ENCODE results near the gene BANF2.

Gene BANF2

DNA sequence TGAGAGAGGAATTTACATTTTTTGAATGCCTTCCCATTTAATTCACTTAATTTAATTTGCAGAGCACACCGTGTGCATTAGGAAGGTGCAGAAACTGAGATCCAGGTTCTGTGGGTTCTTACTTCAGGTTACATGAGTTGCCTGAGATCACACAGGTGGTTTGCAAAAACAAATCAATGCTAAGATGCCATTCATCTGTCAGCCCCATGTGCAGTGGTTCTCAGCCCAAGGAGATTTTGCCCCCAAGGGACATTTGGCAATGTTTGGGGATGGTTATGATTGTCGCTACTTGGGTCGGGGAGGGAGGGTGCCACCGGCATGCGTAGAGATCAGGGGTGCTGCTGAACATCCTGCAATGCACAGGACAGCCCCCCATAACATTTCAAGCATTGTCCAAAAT is 34.6 kb downstream of the BANF2 start:
- DNase-seq (ENCODE audit: low read depth in 2 of 2) = no peak

DNA sequence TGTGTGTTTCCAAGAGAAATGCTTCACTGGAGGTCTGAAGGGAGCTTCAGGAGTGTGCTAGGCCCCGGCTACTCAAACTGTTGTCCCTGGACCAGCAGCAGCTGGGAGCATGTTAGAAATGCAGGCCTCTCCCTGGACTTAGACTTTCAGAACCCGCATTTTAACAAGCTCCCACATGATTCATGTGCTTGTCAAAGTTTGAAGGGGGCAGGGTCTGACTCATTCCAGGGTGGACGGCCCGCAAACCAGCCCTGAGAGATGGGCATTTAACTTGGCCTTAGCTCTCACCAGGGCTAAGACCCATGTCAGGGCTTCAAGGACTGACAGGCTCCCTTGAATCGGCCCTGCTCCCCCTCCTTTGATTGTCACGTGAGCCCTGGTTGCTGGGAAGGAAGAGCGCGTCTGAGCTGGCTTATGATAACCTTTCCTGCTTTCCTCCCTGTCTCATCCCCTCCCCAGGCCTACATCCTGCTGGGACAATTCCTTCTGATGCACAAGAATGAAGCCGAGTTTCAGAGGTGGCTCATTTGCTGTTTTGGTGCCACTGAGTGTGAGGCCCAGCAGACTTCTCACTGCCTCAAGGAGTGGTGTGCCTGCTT is 35.5 kb downstream of the BANF2 start:
- no peak for DNase-seq (ENCODE audit: low read depth in 2 of 2)

DNA sequence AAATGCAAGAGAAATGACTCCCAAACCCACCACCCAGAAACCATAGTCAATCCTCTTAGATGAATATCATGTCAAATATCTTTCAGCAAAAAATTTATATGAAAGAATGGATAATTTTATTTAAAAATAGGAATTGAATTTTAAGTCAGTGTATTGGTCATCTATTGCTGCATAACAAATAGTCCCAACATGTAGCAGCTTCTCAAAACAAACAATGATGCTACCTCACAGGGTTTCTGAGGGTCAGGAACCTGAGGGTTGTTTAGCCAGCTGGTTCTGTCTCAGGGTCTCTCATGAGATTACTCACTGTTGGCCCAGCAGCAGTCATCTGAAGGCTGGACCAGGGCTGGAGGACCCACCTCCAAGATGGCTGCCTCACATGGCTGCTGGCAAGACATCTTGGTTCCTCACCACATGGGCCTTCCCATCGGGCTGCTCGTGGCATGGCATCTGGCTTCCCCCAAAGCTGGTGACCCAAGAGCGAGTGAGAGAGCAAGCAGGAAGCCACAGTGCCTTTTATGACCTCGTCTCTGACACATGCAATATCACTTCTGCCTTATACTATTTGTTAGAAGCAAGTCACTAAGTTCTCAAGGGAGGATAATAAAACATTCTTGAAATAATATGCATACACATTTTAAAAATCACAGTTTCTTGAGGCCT is 36.3 kb downstream of the BANF2 start:
- DNase-seq (ENCODE audit: low read depth in 2 of 2) = no peak

DNA sequence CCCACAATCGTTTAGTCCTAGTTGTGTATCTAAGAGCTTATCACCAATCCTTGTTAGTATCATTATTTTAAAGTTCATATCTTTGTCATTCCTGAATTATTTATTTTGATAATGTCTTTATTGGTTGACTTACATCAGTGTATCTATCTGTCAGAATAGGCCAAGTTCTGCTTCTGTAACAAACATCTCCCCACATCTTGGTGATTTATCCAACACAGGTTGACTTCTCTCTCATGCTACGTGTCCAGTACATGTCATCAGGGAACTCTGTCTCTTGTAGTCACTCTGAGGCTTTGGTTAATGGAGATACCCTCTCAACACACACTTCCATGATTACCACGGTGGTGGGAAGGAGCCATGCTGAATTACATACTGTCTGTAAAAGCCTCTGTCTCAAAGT is 38.4 kb downstream of the BANF2 start:
- no peak for DNase-seq (ENCODE audit: low read depth in 2 of 2)

DNA sequence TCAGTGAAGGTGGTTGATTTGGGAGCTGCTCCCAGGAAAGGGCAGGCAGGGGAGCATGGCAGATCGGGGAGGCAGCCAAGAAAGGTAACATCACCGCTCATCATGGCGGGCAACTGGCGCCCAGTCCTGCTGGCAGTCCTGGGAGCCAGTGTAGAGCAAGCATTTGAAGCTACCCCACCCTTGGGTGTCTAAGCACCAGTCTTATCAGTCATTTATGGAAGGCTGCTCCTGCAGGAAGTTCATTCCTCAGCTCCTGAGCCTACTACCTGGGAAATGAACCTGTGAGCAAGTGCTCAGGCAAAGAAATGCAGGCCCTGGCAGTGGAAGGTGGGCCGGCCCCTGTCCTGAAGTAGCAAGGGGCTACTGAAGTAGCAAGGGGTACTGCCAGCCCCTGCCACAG is 41.5 kb downstream of the BANF2 start:
- no peak for DNase-seq (ENCODE audit: low read depth in 2 of 2)

DNA sequence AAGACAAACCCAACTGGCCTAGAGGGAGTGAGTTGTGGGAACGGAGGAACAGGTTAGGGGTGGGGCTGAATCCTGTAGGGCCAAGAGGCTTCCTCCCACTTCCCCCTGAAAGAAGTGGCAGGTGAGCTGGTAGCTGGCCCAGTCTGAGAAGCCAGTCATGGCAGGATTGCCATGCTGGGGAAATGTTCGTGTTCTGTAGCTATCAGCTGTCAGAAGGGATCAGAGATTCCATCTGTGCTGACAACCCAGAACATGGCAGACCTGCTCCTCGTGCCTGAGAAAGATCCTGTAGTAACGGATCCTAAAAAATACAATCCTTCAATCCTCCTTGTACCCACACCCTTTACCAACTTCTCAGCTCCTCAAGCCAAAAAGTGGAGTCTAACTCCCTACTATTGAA is 43.0 kb downstream of the BANF2 start:
- no peak for DNase-seq (ENCODE audit: low read depth in 2 of 2)

DNA sequence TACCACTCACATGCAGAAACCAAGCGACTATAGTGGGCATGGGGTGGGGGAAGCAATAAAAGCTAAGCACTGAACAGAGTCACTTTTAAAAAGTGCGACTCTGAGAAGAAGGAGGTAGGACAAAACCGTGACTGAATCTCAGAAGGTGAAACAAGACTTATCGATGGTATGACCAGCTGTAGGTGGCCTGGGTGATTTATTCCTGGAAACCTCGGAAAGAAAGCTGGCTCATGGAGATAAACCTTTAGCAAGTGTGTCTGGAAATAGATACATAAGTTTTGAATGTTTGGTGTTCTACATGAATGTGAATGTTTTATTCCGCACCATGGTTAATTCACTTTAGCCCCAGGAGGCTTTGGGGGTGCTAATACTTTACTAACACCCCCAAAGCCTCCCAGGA is 43.9 kb downstream of the BANF2 start:
- DNase-seq (ENCODE audit: low read depth in 2 of 2) = no peak

DNA sequence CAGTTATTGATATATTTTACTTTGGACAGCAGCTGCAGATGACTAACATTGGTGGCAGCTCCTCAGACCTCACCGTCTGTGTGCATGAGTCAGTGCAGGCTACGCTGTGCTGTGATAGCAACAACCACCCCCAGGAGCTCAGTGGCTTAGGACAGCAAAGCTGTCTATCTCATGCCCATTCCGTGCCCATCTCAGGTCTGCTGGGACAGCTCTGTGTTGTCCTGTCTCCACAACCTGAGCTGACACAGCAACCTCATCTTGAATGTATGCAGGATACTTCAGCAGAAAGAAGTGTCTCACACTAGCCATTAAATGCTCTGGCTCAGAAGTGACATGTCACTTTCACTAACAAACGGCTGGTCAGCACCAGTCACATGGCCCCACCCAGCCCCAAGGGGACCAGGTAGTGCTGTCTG is 47.7 kb downstream of the BANF2 start:
- DNase-seq (ENCODE audit: low read depth in 2 of 2) = no peak

DNA sequence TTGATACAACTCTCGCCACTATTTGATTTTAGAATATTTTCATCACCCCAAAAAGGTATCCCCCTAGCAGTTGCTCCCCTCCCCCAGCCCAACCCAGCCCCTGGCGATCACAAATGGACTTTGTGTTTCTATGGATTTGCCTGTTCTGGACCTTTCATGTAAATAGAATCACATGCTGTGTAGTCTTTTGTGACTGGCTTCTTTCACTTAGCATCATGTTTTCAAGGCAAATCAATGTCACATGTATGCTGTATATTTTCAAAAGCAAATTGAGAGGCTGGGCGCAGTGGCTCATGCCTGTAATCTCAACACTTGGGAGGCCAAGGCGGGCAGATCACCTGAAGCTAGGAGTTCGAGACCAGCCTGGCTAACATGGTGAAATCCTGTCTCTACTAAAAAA is 48.5 kb downstream of the BANF2 start:
- DNase-seq (ENCODE audit: low read depth in 2 of 2) = no peak

DNA sequence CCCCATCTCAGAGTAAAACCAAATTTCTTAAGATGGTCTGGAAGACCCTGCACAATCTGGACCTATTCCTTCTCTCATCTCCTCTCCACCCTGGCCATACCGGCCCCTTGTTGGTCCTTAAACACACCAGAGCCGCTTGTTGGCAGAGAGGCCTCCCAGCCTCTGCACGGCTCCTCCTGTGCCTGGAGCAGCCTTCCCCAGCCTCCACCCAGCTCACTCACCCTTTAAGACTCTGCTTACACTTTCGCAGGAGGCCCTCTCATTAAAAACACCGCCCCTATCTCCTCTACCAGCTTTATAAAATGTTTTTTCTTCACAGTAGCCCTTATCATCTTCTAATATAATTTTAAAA is 49.8 kb downstream of the BANF2 start:
- DNase-seq (ENCODE audit: low read depth in 2 of 2) = no peak

DNA sequence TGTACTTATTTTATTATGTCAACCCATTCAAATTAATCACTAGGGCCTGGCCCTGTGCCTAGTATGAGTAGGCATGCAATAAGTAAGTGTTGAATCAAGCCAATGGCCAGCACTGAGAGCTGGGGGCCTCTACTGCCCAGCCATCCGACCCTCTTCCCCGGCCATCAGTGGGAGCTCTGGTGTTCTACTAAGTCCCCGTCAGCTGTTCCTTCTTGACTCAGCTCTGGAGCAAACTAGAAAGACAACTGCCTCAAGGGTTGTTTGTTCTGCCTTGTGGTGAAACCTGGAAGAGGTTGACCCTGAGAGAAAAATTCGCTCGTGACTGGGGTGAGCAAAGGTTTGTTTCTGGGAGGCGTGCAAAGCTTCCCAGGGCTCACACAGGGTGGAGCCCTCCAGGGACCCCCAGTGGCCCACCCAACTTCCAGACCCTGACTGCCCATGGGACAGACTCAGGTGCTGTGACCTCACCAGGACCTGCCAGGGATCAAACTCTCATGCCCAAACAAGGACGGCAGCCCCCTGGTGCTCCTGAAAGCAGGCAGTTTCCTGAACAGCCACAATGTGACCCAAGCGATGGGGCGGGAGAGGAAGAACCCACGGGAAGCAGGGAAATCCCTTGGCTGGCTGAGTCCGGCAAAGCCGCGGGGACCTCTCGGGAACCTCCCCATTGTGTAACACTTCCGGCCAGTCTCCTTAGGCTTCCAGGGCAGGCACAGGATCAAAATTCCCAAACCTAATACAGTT is 50.4 kb downstream of the BANF2 start:
- DNase-seq (ENCODE audit: low read depth in 2 of 2) = no peak

DNA sequence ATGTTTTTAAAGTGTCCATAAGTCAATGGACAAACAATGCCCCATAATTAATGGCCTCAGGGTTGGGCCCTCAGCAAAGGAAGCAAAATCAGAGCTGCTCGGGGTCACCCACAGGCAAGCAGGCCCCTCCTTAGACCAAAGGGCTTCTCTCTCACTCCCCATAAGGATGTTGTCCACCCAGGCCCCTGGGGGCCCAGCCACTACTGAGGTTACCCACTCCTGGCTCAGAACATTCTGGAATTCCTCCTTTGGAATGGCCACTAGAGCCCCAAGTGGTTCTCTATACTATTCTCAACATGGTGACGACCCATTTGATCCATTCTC is 50.9 kb downstream of the BANF2 start:
- DNase-seq (ENCODE audit: low read depth in 2 of 2) = no peak

DNA sequence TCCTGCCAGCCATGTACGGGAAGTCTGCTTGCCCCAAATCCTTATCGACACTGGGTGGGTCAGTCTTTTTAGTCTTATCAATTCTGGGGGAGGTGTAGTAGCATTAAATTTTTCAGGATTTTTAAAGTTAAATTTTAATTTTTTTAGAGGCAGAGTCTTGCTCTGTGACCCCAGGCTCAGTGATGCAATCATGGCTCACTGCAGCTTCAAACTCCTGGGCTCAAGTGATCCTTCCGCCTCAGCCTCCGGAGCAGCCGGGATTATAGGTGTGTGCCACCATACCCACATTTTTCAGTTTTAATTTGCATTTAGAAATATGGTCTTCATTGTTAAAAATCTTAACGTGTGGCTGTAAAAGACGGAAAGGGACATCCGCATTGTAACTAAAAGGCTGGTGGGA is 51.9 kb downstream of the BANF2 start:
- DNase-seq (ENCODE audit: low read depth in 2 of 2) = no peak

DNA sequence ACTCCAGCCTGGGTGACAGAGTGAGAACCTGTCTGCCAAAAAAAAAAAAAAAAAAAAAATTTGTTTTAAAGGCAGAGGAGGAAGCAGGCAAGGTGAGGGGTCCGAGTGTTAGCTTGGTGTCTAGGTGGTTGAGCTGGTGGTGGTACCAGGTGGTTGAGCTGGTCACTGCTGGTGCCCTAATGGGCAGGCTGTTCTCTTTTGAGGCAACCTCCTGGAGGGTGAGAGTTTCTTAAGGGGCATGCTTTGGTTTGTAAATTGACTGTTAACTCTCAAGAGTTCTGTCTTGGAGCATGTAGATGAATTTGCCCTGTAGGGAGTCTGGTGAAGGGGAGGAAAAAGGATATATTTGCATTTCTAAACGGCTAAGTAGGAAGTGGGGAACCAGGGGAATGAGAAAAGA is 52.7 kb downstream of the BANF2 start:
- no peak for DNase-seq (ENCODE audit: low read depth in 2 of 2)

DNA sequence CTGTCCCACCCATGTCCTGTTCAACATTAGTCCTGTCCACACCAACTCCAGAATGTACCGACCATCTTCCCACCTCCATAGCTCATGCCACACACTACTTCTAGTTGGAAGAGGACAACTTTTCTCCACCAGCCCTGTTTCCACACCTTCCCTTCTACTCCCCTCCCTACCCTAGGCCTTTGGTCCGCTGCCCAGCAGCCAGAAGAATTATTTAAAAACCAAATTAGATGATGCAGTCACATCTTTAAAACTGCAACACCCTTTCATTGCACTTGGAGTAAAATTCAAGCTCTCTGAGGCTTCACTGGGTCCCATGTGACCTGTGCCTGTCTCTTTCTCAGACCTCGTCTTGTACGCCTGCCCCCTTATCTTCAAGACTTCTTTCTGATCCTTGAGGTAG is 53.8 kb downstream of the BANF2 start:
- no peak for DNase-seq (ENCODE audit: low read depth in 2 of 2)

DNA sequence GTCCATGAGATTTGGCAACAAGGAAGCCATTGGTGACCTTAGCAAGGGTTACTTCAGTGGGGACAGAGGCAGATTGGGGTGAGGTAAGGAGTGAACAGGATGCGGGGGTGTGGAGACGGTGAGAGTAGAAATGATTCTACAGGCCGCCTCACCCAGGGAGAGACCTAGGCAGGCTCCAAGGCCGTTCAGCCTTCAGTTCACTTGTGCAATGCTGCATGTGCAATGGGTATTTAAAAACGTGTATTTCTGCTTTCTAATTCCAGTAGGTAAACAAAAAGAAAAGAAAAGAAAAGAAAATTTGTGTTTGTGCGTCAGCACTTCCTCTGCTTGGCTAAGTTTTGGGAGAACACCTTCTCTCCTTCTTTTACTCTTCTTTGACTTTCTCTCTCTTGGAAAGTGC is 56.8 kb downstream of the BANF2 start:
- no peak for DNase-seq (ENCODE audit: low read depth in 2 of 2)

DNA sequence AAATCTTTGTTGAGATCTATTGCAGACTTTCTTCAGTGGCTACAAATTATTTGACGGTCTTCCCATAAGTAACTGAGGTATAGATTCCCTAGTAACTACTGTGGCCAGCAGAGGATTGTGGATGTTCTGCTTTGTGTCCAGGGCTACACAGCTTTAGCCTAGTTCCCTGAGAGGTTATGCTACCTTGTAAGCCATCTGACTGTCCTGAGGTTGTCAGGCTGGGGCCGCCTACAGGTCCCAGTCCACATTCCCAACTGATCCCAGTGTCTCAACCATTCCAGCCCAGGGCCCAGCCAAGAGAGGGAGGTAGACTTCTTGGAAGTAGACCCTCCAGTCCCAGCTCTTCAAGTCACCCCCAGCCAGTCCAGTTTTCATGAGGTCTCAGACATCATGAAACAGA is 57.7 kb downstream of the BANF2 start:
- no peak for DNase-seq (ENCODE audit: low read depth in 2 of 2)

DNA sequence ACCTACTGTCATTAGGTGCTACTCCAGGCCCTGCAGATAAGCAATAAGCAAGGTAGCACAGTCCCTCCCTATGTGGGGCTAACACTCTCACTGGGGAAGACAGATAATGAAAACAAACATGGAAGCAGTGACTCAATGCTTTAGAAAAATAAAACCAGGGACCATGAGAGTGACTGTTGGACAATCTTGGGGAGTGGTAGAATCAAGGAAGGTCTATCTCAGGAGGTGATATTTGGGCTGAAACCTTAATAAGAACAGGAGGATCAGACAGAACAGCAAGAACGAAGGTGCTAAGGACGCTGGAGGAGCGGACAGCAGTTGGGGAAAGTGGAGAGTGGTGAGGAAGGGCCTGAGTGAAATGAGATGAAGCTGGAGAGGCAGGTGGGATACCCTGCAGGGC is 58.2 kb downstream of the BANF2 start:
- DNase-seq (ENCODE audit: low read depth in 2 of 2) = no peak

DNA sequence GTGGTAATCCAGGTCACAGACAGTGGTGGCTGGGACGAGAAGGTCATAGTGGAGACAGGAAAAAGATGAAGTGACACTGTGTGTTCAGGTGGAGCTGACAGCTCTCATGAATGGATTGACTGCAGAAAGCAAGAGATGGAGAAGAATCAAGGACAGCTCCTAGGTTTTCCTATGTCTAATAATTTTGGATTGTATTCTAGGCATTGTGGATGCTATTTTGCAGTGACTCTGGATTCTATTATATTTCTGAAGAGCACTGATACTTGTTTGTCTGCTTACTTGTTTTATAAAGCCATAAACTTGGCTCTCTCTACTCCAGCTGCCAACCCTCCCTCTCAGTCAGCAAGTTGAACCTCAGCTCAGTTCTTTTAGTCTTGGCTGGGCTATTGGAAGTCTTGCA is 58.7 kb downstream of the BANF2 start:
- DNase-seq (ENCODE audit: low read depth in 2 of 2) = no peak

DNA sequence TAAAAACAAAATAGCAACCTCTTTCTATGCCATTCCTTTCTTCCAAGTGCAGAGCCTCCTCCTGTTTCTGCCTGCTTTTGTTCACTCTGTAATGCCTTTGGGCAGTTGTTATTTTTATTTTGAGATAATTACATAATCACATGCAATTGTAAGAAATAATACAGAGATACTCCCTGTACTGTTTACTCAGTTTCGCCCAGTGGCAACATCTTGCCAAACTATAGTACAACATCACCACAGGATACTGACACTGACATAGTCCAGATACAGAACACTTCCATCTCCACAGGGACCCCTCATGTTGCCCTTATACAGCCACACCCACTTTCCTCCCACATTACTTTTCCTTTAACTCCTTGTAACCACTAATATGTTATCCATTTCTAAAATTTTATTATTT is 59.7 kb downstream of the BANF2 start:
- no peak for DNase-seq (ENCODE audit: low read depth in 2 of 2)

DNA sequence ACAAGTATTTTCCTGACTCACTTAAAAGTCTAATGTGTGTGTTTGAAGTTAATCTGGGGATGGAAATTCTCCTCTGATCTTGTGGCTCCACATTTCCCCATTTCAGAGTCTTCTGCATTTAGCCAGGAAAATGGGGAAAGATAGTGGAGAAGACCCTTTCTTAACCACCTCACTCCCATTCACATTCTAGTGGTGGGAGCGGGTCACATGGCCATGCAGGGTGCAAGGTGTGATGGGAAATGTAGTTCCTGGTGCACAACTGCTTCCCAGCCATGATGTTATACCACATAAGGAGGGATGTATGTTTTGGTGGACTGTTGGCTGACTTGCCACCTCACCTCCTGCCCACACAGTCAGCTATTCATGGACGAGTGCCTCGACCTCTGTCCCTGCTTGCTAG is 61.8 kb downstream of the BANF2 start:
- no peak for DNase-seq (ENCODE audit: low read depth in 2 of 2)

DNA sequence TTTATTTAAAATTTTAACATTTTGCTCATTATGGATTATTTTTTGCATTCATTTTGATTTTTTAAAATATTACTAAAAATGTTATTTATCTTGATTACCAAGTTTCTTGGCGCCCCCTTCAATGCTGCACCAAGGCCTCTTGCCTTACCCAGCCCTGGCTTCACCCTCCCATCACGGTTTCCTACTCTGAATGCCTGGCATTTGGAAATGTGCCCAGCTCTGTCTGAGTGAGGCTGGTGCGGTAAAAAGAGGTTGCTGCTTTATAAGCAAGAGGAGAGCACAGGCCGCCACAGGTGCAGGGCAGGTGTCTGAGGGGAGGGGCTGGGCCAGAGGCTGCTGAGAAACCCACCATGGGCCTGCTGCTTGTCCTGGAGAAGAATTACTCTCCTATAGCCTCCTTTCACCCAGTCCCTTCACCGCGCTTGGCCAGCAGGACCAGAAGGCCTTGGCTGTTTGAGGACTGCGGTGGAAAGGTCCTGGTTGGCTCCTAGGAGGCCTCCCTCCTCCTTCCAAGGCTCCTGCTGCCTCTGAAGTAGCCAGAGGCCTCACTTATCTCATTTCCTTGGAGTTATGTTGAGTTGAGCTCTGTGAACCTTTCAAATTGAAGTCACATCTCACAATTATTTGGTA is 62.6 kb downstream of the BANF2 start:
- no peak for DNase-seq (ENCODE audit: low read depth in 2 of 2)

DNA sequence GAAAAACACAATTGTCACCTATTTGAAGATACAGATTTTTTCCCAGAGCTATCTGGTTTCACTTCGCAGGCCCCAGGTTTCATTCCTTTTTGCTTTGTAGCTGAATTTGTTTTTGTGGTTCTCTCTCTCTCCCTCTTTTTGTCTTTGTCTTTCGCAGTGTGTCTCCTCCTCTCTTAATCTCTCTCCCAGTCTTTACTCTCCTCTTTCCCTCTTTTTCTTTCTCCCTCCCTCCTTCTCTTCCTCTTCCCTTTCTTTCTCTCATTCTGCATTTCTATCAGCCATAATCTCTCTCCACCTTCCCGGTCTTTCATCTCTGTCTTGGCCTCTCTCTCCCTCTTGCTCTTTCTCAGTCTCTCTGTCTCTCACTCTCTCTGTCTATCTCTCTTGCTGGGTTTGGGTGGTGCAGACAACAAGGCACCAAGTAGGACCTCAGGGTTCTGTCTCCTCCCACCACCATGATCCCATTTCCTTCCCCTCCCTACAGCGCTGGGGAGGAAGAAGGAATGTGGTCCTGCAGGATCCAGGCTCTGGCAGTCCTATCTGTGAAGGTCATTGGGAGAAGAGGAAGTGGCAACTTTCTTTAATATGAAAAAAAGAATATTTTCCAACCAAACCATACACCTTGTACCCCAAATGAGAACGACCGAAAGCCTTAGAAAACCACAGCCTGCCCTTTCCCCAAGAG is 63.2 kb downstream of the BANF2 start:
- no peak for DNase-seq (ENCODE audit: low read depth in 2 of 2)
